Measurements from ENCODE around the gene ITIH6. TPM values are rescaled to one million over a fixed set of nuclear protein-coding genes. Genes with fewer than 3 reads are reported as not detected.
"Not testable (repeated sequence)": the region's sequence is repeated elsewhere in the genome, so short reads cannot be mapped to it uniquely, and the experiment has no call there.

ITIH6 gene
- total RNA-seq, 1 donor from 2014 or later: not detected

- DNase-seq (ENCODE audit: missing footprints) (no peak), ATAC-seq (no peak)
- intact Hi-C loops (cut with DNase I): no loop called here
These were observed 50.2 kb downstream of the ITIH6 start for GRCh38 chrX:54747733-54748393.

GRCh38 chrX:54746928-54747327, 51.1 kb downstream of the ITIH6 start:
- DNase-seq (ENCODE audit: missing footprints) (no peak), ATAC-seq (no peak)
- intact Hi-C loops (cut with DNase I): no loop called here

- no peak for ATAC-seq
- no peak for DNase-seq (ENCODE audit: missing footprints)
- intact Hi-C loops (cut with DNase I): no loop called here
These were observed 52.4 kb downstream of the ITIH6 start for GRCh38 chrX:54745676-54746075.

- ATAC-seq; DNase-seq (ENCODE audit: missing footprints); intact Hi-C loops (cut with DNase I): not testable (repeated sequence)
These were observed 59.5 kb downstream of the ITIH6 start for GRCh38 chrX:54738567-54738966.

- DNase-seq (ENCODE audit: missing footprints); ATAC-seq; intact Hi-C loops (cut with DNase I): not testable (repeated sequence)
These were observed 61.6 kb downstream of the ITIH6 start for GRCh38 chrX:54736298-54736942.

GRCh38 chrX:54721424-54721823, 76.6 kb downstream of the ITIH6 start:
- ATAC-seq (no peak), DNase-seq (ENCODE audit: missing footprints) (no peak)
- intact Hi-C loops (cut with DNase I): no loop called here

GRCh38 chrX:54715621-54716020, 82.4 kb downstream of the ITIH6 start:
- DNase-seq (ENCODE audit: missing footprints) (no peak), ATAC-seq (no peak)
- intact Hi-C loops (cut with DNase I): no loop called here

- DNase-seq (ENCODE audit: missing footprints) (no peak), ATAC-seq (no peak)
- intact Hi-C loops (cut with DNase I): no loop called here
These were observed 83.6 kb downstream of the ITIH6 start for GRCh38 chrX:54714424-54714823.

- DNase-seq (ENCODE audit: missing footprints) (no peak), ATAC-seq (no peak)
- intact Hi-C loops (cut with DNase I): no loop called here
These were observed 86.3 kb downstream of the ITIH6 start for GRCh38 chrX:54711735-54712134.

GRCh38 chrX:54710920-54711319, 87.1 kb downstream of the ITIH6 start:
- intact Hi-C loops (cut with DNase I): no loop called here
- DNase-seq (ENCODE audit: missing footprints) (no peak), ATAC-seq (no peak)

- no peak for ATAC-seq
- no peak for DNase-seq (ENCODE audit: missing footprints)
- intact Hi-C loops (cut with DNase I): no loop called here
These were observed 89.7 kb downstream of the ITIH6 start for GRCh38 chrX:54708404-54708803.

Other genes with a start within 250 kb of the ITIH6 start
- 71.9 TPM for gene MAGED2, start 9.5 kb upstream of the ITIH6 start, total RNA-seq
- gene TRO, start 122.6 kb upstream of the ITIH6 start, total RNA-seq: 1.8 TPM
- gene PFKFB1, start 195.9 kb upstream of the ITIH6 start, total RNA-seq: 0.16 TPM
- gene APEX2, start 202.1 kb upstream of the ITIH6 start, total RNA-seq: 8.3 TPM
- gene ALAS2, start 232.7 kb upstream of the ITIH6 start, total RNA-seq: 0.68 TPM